Adrenal gland (tissue), 12 donors: ENCODE data around the gene VRK3. TPM values are rescaled to one million over a fixed set of nuclear protein-coding genes. Genes with fewer than 3 reads are reported as not detected.

Experiments used
- DNase-seq, 7 donors: peaks; one replicate each; pipeline ENCODE4 v3.0.0-alpha.2; 2019 to 2020
- H3K27ac ChIP-seq, 5 donors: fragments of 200-600 bp; sonication (generic) in 4 of 5; 1 replicate in 3 of 5; 2 replicates in 2 of 5; pipeline versions ENCODE4 v1.5.1 to v1.8.0; 2016 to 2020; ENCODE audit warnings: mild to moderate bottlenecking in 1 of 5
- H3K27me3 ChIP-seq: fragments of 200-600 bp; 2 replicates; pipeline ENCODE4 v1.8.0; 2021
- H3K36me3 ChIP-seq, 2 donors: fragments of 200-600 bp; replicated peaks in 1 of 2; 1 replicate in 1 of 2; 2 replicates in 1 of 2; pipeline versions ENCODE4 v1.5.1 to v1.8.0; 2018 to 2022
- H3K4me1 ChIP-seq, 2 donors: fragments of 200-600 bp; replicated peaks in 1 of 2; 1 replicate in 1 of 2; 2 replicates in 1 of 2; pipeline versions ENCODE4 v1.5.1 to v1.8.0; 2018 to 2021
- H3K4me3 ChIP-seq, 4 donors: fragments of 200-600 bp; sonication (generic) in 3 of 4; one replicate each; pipeline ENCODE4 v1.5.1; 2016 to 2018
- H3K9me3 ChIP-seq, 3 donors: fragments of 200-600 bp; sonication (generic) in 1 of 3; replicated peaks in 1 of 3; 1 replicate in 2 of 3; 2 replicates in 1 of 3; pipeline versions ENCODE4 v1.5.1 to v1.8.0; 2016 to 2021
- CTCF ChIP-seq, 6 experiments: fragments of 450-650 bp in 4 of 6; fragments of 200-600 bp in 2 of 6; sonication (generic) in 1 of 6; IDR thresholded peaks; 1 replicate in 5 of 6; 2 replicates in 1 of 6; pipeline versions ENCODE4 v1.5.1 to v1.8.0; 2016 to 2021; ENCODE audit warnings: antibody characterized with exemption in 6 of 6, mild to moderate bottlenecking in 2 of 6, moderate library complexity in 1 of 6
- POLR2A ChIP-seq, 2 donors: fragments of 450-650 bp; IDR thresholded peaks; one replicate each; pipeline ENCODE4 v1.6.1; 2017; ENCODE audit warnings: antibody characterized with exemption in 2 of 2, mild to moderate bottlenecking in 2 of 2, moderate library complexity in 1 of 2
- WGBS, 4 donors: extraction: QIAGEN DNeasy Blood & Tissue Kit in 2 of 4; methylation state at CpG; one replicate each; pipeline versions ENCODE4 v1.1.5 to v1.1.7; 2013 to 2017; 5-methylcytosine and 5-hydroxymethylcytosine counted together
- intact Hi-C, 2 donors: fragments of 100-400 bp; cut with DNase I; formaldehyde crosslinking; loops; one replicate each; pipeline versions ENCODE4 v1.14.1 to v1.15.0; 2022 to 2023
- polyA plus RNA-seq, 3 donors: library from polyadenylated mRNA; stranded (reverse); fragments of 200-250 nt in 2 of 3; fragments of 350-450 nt in 1 of 3; fragmentation: Illumina TruSeq in 1 of 3; extraction: RNeasy Lipid Tissue Mini Kit (QIAGEN cat#74804) in 1 of 3; gene quantifications; one replicate each; pipeline ENCODE4 v1.2.3, GENCODE V29; 2013 to 2014
- total RNA-seq, 9 donors: library from RNA; depleted of rRNA in 4 of 9; stranded (reverse); fragments of >200 nt in 4 of 9; fragments of 120-200 nt in 1 of 9; fragmentation: NEBNext Ultra II Directional in 1 of 9; extraction: Animal tissue kit (Norgen Biotek cat#: 25700) in 1 of 9; gene quantifications; one replicate each; pipeline versions ENCODE4 v1.1.0 to v1.2.4, GENCODE V29; 2013 to 2023
- donor health status: healthy with polysubstance abuse.
- donor health status: Bipolar disorder and iron deficiency.
- donor health status: DM: yes; HTN: yes; CAD: no.
- donor health status: DM: no; HTN: no; CAD: no.
- donor health status: DM: no; HTN: no; CAD: no.
- donor health status: DM: yes; HTN: yes; CAD: no.

The VRK3 gene
- total and polyA plus RNA-seq, 12 donors, result 12.1 to 60.3 (median 45.4) TPM

- Histone ChIP-seq H3K9me3 (no peaks in the 10 kb centered on the region), H3K27me3 (no peaks in the 10 kb centered on the region), H3K36me3 (peaks cover 0 to 5% of the 10 kb centered on the region in 2 donors), H3K27ac (peak overlapping the region in 4 of 5 donors; percentile 39 to 91 (median 86)), H3K4me1 (peaks cover 44 to 62% of the 10 kb centered on the region in 2 donors), H3K4me3 (peak overlapping the region in 1 of 4 donors; percentile 33)
- DNase-seq, result peak in 1 of 7 donors; percentile 16
- intact Hi-C loops, result no loop called here
- no peak for TF ChIP-seq POLR2A (IDR thresholded peaks at IDR 0.05)
- no peak for TF ChIP-seq CTCF (IDR thresholded peaks at IDR 0.05)
- WGBS, 4 donors, result 25 to 49% (median 39%) methylated on average over 4 to 9 of the region's 9 CpGs
Measured at GRCh38 chr19:49951806-49952478, 73.2 kb downstream of the VRK3 start.

GRCh38 chr19:49950956-49951526, 74.1 kb downstream of the VRK3 start:
- Histone ChIP-seq H3K4me3 (no peak overlapping the region), H3K4me1 (peaks cover 44 to 53% of the 10 kb centered on the region in 2 donors), H3K36me3 (peaks cover 0 to 5% of the 10 kb centered on the region in 2 donors), H3K9me3 (no peaks in the 10 kb centered on the region), H3K27ac (peak overlapping the region in 2 of 5 donors; percentile 85 to 87), H3K27me3 (no peaks in the 10 kb centered on the region)
- intact Hi-C loops, result no loop called here
- DNase-seq, result peak in 1 of 7 donors; percentile 12
- TF ChIP-seq POLR2A (IDR thresholded peaks at IDR 0.05) (no peak), CTCF (IDR thresholded peaks at IDR 0.05) (no peak)
- 72 to 77% (median 74%) methylated on average over 6 to 13 of the region's 13 CpGs for WGBS, 4 donors

- Histone ChIP-seq H3K4me3 (no peak overlapping the region), H3K27ac (peak overlapping the region in 1 of 5 donors; percentile 1), H3K36me3 (peaks cover 0 to 5% of the 10 kb centered on the region in 2 donors), H3K27me3 (no peaks in the 10 kb centered on the region), H3K4me1 (peaks cover 41 to 48% of the 10 kb centered on the region in 2 donors), H3K9me3 (no peaks in the 10 kb centered on the region)
- TF ChIP-seq POLR2A (IDR thresholded peaks at IDR 0.05) (no peak), CTCF (IDR thresholded peaks at IDR 0.05) (no peak)
- intact Hi-C loops, result no loop called here
- WGBS, 4 donors, result 64 to 72% (median 70%) methylated on average over 5 of the region's 5 CpGs
- DNase-seq, result no peak
Measured at GRCh38 chr19:49950590-49950948, 74.6 kb downstream of the VRK3 start.

DNA sequence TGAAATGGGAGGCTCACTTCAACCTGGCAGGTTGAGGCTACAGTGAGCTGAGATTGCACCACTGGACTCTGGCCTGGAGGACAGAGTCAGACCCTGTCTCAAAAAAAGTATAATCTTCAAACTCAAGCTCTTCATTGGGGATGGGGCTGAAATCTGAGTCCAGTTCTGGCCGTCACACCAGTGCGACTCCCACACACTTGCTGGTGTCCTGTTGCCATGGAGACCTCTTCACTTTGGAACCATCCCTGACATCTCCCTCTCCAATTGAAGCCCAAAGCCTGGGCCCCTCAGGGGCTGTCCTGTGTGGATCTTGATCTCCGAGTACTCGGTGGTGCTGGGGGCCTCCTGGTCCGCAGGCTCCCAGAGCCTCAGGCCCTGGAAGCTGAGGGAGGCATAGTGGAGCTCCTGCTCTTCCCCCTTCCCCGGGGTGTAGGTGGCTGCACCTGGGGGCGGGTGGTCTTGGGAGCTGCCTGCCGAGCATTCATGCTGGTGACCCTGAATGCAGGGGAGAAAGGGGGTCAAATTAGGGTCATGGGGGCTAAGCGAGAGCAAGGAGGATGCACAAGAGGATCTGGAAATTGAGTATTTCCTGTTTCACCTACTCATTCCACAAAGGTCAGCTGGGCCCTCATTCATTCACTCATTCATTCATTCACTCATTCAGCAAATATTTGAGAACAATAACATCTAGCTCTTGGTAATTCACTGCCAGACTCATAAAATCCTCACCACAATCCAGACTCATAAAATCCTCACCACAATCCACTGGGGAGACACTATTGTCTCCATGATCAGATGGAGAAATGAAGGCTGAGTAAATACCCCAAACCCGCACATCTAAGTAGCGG, 75.2 kb downstream of the VRK3 start:
- Histone ChIP-seq H3K4me3 (no peak overlapping the region), H3K4me1 (peaks cover 35 to 42% of the 10 kb centered on the region in 2 donors), H3K9me3 (no peaks in the 10 kb centered on the region), H3K36me3 (peaks cover 0 to 5% of the 10 kb centered on the region in 2 donors), H3K27ac (peak overlapping the region in 1 of 5 donors; percentile 1), H3K27me3 (no peaks in the 10 kb centered on the region)
- TF ChIP-seq POLR2A (IDR thresholded peaks at IDR 0.05) (no peak), CTCF (IDR thresholded peaks at IDR 0.05) (no peak)
- intact Hi-C loops, result no loop called here
- peak in 1 of 7 donors; percentile 7 for DNase-seq
- WGBS, 4 donors, result 76 to 84% (median 81%) methylated on average over 9 to 11 of the region's 11 CpGs
